ENCODE measurements around the gene DNMT3B. TPM values are rescaled to one million over a fixed set of nuclear protein-coding genes. Genes with fewer than 3 reads are reported as not detected.
"Not testable (repeated sequence)": the region's sequence is repeated elsewhere in the genome, so short reads cannot be mapped to it uniquely, and the experiment has no call there.

Gene DNMT3B
- total RNA-seq (2.9 TPM), polyA plus RNA-seq (ENCODE audit: insufficient read depth in 1 of 8, insufficient read length in 8 of 8, low replicate concordance in 1 of 8) (1 to 10 TPM; 3.2 to 5.1 (median 4.3) TPM)
- long read RNA-seq, donor 1: 0 reads
- long read RNA-seq, donor 2: 0 reads
- long read RNA-seq, donor 3: 0 reads
- long read RNA-seq, donor 4: 0 reads
- long read RNA-seq, donor 5: 0 reads
- long read RNA-seq, donor 6: 0 reads
- long read RNA-seq, donor 7: 0 reads
- long read RNA-seq, donor 8: 0 reads
- long read RNA-seq, donor 9: 0 reads
- long read RNA-seq, donor 10: 0 reads
- long read RNA-seq, donor 11: 0 reads

DNA sequence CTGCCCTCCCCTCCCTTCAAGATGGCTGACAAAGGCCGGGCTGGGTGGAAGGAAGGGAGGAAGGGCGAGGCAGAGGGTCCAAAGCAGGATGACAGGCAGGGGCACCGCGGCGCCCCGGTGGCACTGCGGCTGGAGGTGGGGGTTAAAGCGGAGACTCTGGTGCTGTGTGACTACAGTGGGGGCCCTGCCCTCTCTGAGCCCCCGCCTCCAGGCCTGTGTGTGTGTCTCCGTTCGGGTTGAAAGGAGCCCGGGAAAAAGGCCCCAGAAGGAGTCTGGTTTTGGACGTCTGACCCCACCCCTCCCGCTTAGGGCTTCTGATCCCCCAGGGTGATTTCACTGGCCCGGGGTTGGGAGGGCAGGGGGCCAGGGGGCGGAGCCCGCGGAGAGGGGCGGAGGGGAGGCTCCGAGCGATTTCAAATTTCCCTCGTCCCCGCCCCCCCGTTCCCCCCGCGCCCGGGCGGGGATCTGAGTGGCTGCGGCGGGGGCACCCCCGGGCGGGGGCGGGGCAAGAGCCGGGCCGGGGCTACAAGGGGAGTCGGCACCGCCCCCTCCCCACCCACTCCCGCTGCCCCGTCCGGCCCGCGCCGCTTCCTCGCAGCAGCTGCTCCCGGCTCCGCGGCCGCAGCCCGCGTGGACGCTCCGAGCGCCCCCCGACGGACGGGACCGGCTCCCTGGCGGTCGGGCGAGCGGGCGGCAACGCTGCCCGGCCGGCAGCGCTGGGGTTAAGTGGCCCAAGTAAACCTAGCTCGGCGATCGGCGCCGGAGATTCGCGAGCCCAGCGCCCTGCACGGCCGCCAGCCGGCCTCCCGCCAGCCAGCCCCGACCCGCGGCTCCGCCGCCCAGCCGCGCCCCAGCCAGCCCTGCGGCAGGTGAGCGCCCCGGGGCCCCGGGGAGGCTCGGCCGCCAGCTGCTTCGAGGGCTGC, at the start of gene DNMT3B:
Gene DNMT3B, plus strand, starts transcription at position 555 of the 923 bp plus-strand sequence. CDS start 17,939 bp downstream, outside the sequence.
- Histone ChIP-seq H3K4me1 (ENCODE audit: control insufficient read depth, insufficient read depth, low read length) (peaks cover 14% of the 10 kb centered on the region), H3K27ac (ENCODE audit: low read length) (no peak within 1 kb of the TSS), H3K9me3 (replicated peaks; ENCODE audit: control insufficient read depth, low read depth, low read length) (no peaks in the 10 kb centered on the region), H3K36me3 (ENCODE audit: control insufficient read depth, insufficient read depth, low read length) (no peaks in the 10 kb centered on the region), H3K4me3 (ENCODE audit: low read length) (peak within 1 kb of the TSS; percentile 82), H3K27me3 (ENCODE audit: control insufficient read depth, insufficient read depth, low read length) (peaks cover 3% of the 10 kb centered on the region)
- DNase-seq: peak; percentile 93
- under 1% methylated on average over 84 of the region's 92 CpGs for WGBS (ENCODE audit: insufficient coverage)

DNA sequence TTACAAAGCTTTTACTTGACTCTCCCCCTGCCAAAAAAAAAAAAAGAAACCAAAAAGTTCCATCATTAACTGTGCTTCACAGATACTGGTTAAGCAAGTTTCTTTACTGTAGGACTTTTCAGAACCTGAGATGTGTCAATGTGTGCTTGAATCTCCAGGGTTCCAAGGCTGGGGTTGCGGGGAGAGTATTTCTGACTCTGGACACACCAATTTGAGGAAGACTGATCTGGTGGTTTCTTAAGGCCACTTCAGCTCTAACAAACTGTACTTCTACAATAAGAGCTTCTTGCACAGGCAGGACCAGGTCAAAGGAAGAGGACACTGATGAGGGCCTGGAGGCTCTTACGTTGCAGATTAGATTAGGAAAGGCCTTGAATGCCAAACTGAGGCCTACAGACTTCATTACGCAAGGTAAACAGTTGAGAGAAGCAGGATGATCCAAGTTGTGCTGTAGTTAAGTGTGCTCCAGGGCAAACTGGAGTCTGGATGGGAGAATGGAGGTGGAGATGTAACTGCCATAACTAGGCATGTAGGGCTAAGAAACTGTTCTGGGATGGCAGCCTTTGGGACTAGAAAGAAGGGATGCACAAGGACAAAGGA, 43.3 kb upstream of the DNMT3B start:
- no peak for DNase-seq
- Histone ChIP-seq H3K4me3 (ENCODE audit: low read length) (no peak overlapping the region), H3K27me3 (ENCODE audit: control insufficient read depth, insufficient read depth, low read length) (no peaks in the 10 kb centered on the region), H3K36me3 (ENCODE audit: control insufficient read depth, insufficient read depth, low read length) (peaks cover 13% of the 10 kb centered on the region), H3K9me3 (replicated peaks; ENCODE audit: control insufficient read depth, low read depth, low read length) (no peaks in the 10 kb centered on the region), H3K27ac (ENCODE audit: low read length) (no peak overlapping the region), H3K4me1 (ENCODE audit: control insufficient read depth, insufficient read depth, low read length) (no peaks in the 10 kb centered on the region)
- 100% methylated on average over 2 of the region's 3 CpGs for WGBS (ENCODE audit: insufficient coverage)

DNA sequence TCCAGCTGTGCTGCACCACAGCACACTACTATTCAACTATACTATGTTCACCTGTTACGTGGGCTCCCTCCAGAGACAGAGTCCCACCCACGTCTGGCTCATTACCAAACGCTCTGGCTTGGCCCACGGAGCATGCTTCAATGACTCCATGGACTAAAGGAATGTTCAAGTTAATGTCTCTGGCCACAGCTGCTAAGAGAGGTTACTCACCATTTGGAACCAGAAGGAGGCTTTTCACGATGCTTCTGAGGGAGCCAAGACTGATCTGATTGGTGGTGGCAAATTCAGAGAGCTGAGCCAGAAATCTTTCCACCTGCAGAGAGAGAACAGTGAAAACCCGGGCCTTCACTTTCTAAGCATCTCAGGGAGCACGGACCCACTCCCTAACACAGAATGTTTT, 34.5 kb upstream of the DNMT3B start:
- H3K4me1 ChIP-seq (ENCODE audit: control insufficient read depth, insufficient read depth, low read length): peaks cover 6% of the 10 kb centered on the region
- no peaks in the 10 kb centered on the region for H3K27me3 ChIP-seq (ENCODE audit: control insufficient read depth, insufficient read depth, low read length)
- H3K36me3 ChIP-seq (ENCODE audit: control insufficient read depth, insufficient read depth, low read length): peaks cover 15% of the 10 kb centered on the region
- no peak overlapping the region for H3K4me3 ChIP-seq (ENCODE audit: low read length)
- DNase-seq: peak; percentile 68
- WGBS (ENCODE audit: insufficient coverage): 19% methylated on average over 5 of the region's 7 CpGs
- no peaks in the 10 kb centered on the region for H3K9me3 ChIP-seq (replicated peaks; ENCODE audit: control insufficient read depth, low read depth, low read length)
- no peak overlapping the region for H3K27ac ChIP-seq (ENCODE audit: low read length)

DNA sequence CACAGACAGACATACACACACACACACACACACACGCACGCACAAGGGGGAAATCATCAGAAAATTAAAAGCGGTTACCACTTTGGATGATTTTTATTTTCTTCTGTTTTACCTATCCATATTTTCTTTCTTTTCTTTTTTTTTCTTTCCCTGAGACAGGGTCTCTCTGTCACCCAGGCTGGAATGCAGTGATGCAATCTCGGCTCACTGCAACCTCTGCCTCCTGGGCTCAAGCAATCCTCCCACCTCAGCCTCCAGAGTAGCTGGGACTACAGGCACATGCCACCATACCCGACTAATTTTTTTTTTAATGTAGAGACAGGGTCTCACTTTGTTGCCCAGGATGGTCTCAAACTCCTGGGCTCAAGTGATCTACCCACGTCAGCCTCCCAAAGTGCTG, 33.8 kb upstream of the DNMT3B start:
- H3K27me3 ChIP-seq (ENCODE audit: control insufficient read depth, insufficient read depth, low read length); H3K4me3 ChIP-seq (ENCODE audit: low read length); H3K27ac ChIP-seq (ENCODE audit: low read length); H3K9me3 ChIP-seq (replicated peaks; ENCODE audit: control insufficient read depth, low read depth, low read length); DNase-seq; H3K4me1 ChIP-seq (ENCODE audit: control insufficient read depth, insufficient read depth, low read length): not testable (repeated sequence)
- H3K36me3 ChIP-seq (ENCODE audit: control insufficient read depth, insufficient read depth, low read length): peaks cover 15% of the 10 kb centered on the region
- 83% methylated on average over 5 of the region's 6 CpGs for WGBS (ENCODE audit: insufficient coverage)

- H3K36me3 ChIP-seq (ENCODE audit: control insufficient read depth, insufficient read depth, low read length): peaks cover 15% of the 10 kb centered on the region
- not testable (repeated sequence) for H3K4me1 ChIP-seq (ENCODE audit: control insufficient read depth, insufficient read depth, low read length); DNase-seq; H3K27ac ChIP-seq (ENCODE audit: low read length); H3K9me3 ChIP-seq (replicated peaks; ENCODE audit: control insufficient read depth, low read depth, low read length); H3K4me3 ChIP-seq (ENCODE audit: low read length); H3K27me3 ChIP-seq (ENCODE audit: control insufficient read depth, insufficient read depth, low read length)
- WGBS (ENCODE audit: insufficient coverage): no CpG with 5 or more reads among the region's 5 CpGs
Observed at GRCh38 chr20:32729334-32729733, 32.9 kb upstream of the DNMT3B start.

- no peaks in the 10 kb centered on the region for H3K27me3 ChIP-seq (ENCODE audit: control insufficient read depth, insufficient read depth, low read length)
Observed at GRCh38 chr20:32731882-32732266, 30.3 kb upstream of the DNMT3B start.

DNA sequence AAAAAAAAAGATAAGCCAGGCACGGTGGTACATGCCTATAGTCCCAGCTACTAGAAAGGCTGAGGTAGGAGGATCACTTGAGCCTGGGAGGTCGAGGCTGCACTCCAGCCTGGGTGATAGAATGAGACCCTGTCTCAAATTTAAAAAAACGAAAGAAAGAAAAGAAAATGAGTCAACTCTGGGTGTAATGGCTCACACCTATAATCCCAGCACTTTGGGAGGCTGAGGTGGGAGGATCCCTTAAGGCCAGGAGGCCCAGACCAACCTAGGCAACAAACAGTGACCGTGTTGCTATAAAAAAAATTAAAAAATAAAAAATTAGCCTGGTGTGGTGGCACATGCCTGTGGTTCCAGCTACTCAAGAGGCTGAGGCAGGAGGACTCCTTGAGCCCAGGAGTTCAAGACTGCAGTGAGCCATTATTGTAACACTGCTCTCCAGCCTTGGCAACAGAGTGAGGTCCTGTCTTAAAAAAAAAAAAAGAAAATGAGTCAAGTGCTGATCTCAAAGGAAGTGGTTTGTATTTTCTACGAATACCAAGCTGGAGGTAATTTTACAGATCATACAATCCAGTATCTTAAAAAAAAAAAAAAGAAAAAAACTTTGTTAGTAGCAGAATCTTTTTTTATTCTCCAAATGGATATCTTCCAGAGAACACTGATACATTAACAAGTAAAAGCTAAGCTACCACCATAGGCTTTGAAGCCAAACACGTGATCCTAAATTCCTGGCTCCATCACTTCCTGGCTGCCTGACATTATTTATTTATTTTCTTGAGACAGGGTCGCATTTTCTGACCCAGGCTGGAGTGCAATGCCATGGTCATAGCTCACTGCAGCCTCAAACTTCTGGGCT, 24.6 kb upstream of the DNMT3B start:
- H3K27ac ChIP-seq (ENCODE audit: low read length): no peak overlapping the region
- no peaks in the 10 kb centered on the region for H3K36me3 ChIP-seq (ENCODE audit: control insufficient read depth, insufficient read depth, low read length)

More at GRCh38 chr20:32731882-32732266, 30.3 kb upstream of the DNMT3B start:
- Histone ChIP-seq H3K27ac (ENCODE audit: low read length) (no peak overlapping the region), H3K4me3 (ENCODE audit: low read length) (no peak overlapping the region), H3K4me1 (ENCODE audit: control insufficient read depth, insufficient read depth, low read length) (peaks cover 6% of the 10 kb centered on the region), H3K36me3 (ENCODE audit: control insufficient read depth, insufficient read depth, low read length) (peaks cover 7% of the 10 kb centered on the region), H3K9me3 (replicated peaks; ENCODE audit: control insufficient read depth, low read depth, low read length) (no peaks in the 10 kb centered on the region)
- WGBS (ENCODE audit: insufficient coverage): no CpG with 5 or more reads among the region's 4 CpGs
- no peak for DNase-seq

GRCh38 chr20:32741151-32741550, 21.0 kb upstream of the DNMT3B start:
- Histone ChIP-seq H3K27me3 (ENCODE audit: control insufficient read depth, insufficient read depth, low read length) (no peaks in the 10 kb centered on the region), H3K36me3 (ENCODE audit: control insufficient read depth, insufficient read depth, low read length) (no peaks in the 10 kb centered on the region), H3K4me1 (ENCODE audit: control insufficient read depth, insufficient read depth, low read length) (peaks cover 15% of the 10 kb centered on the region), H3K27ac (ENCODE audit: low read length) (no peak overlapping the region), H3K9me3 (replicated peaks; ENCODE audit: control insufficient read depth, low read depth, low read length) (no peaks in the 10 kb centered on the region), H3K4me3 (ENCODE audit: low read length) (no peak overlapping the region)
- no peak for DNase-seq
- no CpG with 5 or more reads among the region's 5 CpGs for WGBS (ENCODE audit: insufficient coverage)

More for the DNA sequence above, 24.6 kb upstream of the DNMT3B start:
- Histone ChIP-seq H3K4me1 (ENCODE audit: control insufficient read depth, insufficient read depth, low read length) (peaks cover 5% of the 10 kb centered on the region), H3K9me3 (replicated peaks; ENCODE audit: control insufficient read depth, low read depth, low read length) (no peaks in the 10 kb centered on the region), H3K27me3 (ENCODE audit: control insufficient read depth, insufficient read depth, low read length) (no peaks in the 10 kb centered on the region), H3K4me3 (ENCODE audit: low read length) (no peak overlapping the region)
- DNase-seq: no peak
- 21% methylated on average over 2 of the region's 7 CpGs for whole genome bisulfite sequencing (ENCODE audit: insufficient coverage)

DNA sequence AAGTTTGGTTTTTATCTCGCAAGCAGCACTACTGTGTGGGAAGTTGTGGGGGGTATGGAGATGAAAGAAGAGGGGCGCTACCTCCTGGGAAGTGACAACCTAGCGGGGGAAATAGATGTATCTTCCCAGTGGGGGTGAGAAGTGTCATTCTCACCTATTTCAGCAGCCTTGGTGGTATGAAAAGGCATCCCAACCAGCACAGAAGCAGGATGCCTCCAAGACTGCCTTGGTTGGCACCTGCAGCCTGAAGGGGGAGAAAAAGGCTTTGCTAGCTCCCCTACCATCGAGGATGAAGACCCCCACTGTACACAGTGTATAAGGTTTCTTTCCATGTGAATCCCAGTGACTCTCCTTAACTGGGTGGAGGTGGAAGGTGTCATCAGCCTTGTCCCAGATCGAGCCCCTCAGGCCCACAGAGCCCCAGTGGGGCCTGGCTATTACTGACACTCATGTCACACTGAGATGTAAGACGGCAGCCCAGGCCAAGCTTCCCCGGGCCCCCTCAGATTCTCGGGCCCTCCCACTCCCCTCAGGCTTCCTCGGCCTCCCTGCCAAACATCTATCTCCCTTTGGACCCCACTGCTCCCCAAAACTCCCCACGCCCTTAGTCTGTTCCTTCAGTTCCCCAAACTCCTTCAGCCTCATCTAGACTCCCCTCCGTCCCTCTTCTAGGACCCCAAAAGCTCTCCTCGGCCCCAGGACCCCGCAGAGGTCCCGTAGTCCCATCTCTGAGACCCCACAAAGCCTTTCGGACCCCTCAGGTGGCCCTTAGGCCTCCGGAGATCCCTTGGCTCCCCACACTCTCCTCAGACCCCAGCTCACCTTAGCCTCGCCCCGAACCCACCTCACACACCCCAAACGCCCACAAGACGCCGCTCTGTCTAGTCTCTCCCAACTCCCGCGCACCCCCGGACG, 19.6 kb upstream of the DNMT3B start:
- Histone ChIP-seq H3K36me3 (ENCODE audit: control insufficient read depth, insufficient read depth, low read length) (no peaks in the 10 kb centered on the region), H3K9me3 (replicated peaks; ENCODE audit: control insufficient read depth, low read depth, low read length) (no peaks in the 10 kb centered on the region), H3K27ac (ENCODE audit: low read length) (peak overlapping the region; percentile 67), H3K4me3 (ENCODE audit: low read length) (peak overlapping the region; percentile 76), H3K27me3 (ENCODE audit: control insufficient read depth, insufficient read depth, low read length) (no peaks in the 10 kb centered on the region), H3K4me1 (ENCODE audit: control insufficient read depth, insufficient read depth, low read length) (peaks cover 15% of the 10 kb centered on the region)
- no peak for DNase-seq
- 10% methylated on average over 24 of the region's 25 CpGs for WGBS (ENCODE audit: insufficient coverage)

All from muscle of leg (tissue), 16 donors.